LNCaP clone FGC (cell line): ENCODE data around the gene PTPN12.

Experiments
- DNase-seq: peaks from one replicate; pipeline ENCODE4 v3.0.0-alpha.2; 2011; ENCODE audit warnings: low read depth
- H3K4me3 ChIP-seq: 2 replicates; pipeline ENCODE4 v1.5.1; 2011; ENCODE audit warnings: mild to moderate bottlenecking, low read depth, low read length, control low read depth
- CTCF ChIP-seq: IDR thresholded peaks from 2 replicates; pipeline ENCODE4 v1.5.1; 2012; ENCODE audit warnings: mild to moderate bottlenecking; ENCODE audit not compliant: control insufficient read depth, insufficient read depth; ENCODE audit errors: extremely low read depth

PTPN12 gene

DNA sequence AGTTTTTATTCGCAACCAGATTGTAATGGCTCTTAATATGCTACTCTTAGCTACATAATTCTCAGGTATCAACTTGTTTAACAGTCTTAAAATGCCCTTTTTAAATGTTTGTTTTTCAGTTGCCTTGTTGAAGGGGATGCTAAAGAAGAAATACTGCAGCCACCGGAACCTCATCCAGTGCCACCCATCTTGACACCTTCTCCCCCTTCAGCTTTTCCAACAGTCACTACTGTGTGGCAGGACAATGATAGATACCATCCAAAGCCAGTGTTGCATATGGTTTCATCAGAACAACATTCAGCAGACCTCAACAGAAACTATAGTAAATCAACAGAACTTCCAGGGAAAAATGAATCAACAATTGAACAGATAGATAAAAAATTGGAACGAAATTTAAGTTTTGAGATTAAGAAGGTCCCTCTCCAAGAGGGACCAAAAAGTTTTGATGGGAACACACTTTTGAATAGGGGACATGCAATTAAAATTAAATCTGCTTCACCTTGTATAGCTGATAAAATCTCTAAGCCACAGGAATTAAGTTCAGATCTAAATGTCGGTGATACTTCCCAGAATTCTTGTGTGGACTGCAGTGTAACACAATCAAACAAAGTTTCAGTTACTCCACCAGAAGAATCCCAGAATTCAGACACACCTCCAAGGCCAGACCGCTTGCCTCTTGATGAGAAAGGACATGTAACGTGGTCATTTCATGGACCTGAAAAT is 89.7 kb downstream of the PTPN12 start:
- H3K4me3 ChIP-seq = no peak overlapping the region
- DNase-seq = no peak
- no peak for TF ChIP-seq CTCF

GRCh38 chr7:77627309-77627676 is 90.2 kb downstream of the PTPN12 start:
- H3K4me3 ChIP-seq = no peak overlapping the region
- no peak for DNase-seq
- no peak for TF ChIP-seq CTCF

GRCh38 chr7:77629797-77630196 is 92.7 kb downstream of the PTPN12 start:
- TF ChIP-seq CTCF = no peak
- H3K4me3 ChIP-seq = no peak overlapping the region
- no peak for DNase-seq

DNA sequence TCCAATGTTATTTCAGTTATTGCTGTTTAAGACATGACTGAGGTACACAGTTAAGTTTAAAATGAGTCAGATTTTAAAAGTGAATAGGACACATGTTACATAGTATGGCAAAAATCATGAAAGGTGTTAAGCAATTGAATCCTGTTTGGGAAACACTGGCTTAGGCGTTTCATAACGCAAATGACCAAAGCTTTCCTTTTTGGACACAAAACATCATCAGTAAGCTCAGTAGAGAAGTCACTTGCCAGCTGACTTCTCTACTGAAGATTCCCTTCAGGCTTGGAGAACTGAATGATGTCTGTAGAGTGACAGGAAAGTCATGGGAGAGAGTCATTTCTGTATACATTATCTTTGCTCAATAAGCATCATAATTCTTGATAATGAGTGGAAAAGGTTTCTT is 94.7 kb downstream of the PTPN12 start:
- no peak overlapping the region for H3K4me3 ChIP-seq
- DNase-seq = no peak
- TF ChIP-seq CTCF = no peak

DNA sequence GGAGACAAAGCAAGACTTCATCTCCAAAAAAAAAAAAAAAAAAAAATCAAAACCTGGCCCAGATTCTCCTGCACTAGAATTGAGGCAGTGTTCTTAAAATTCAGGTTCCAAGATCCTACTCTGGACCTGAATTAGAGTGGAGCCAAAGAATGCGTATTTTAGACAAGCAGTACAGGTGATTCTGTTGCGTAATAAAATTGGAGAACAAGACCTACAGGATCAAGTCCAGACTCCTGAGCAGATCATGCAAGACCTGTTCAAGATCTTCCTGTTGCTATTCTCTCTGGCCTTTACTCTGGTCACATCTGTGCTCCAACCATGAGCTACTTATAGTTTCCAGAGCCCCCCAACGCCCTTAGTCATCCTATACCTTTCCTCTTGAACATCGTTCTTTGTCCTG is 107.7 kb downstream of the PTPN12 start:
- no peak overlapping the region for H3K4me3 ChIP-seq
- TF ChIP-seq CTCF = no peak
- no peak for DNase-seq

- TF ChIP-seq CTCF = no peak
- no peak overlapping the region for H3K4me3 ChIP-seq
- DNase-seq = no peak
These were observed 111.7 kb downstream of the PTPN12 start for GRCh38 chr7:77648742-77649338.
